ENCODE measurements around the gene HEXD. TPM values are rescaled to one million over a fixed set of nuclear protein-coding genes. Genes with fewer than 3 reads are reported as not detected.

Gene HEXD
- total and polyA plus RNA-seq, 4 donors = 5.6 to 19.9 (median 12.2) TPM

DNA sequence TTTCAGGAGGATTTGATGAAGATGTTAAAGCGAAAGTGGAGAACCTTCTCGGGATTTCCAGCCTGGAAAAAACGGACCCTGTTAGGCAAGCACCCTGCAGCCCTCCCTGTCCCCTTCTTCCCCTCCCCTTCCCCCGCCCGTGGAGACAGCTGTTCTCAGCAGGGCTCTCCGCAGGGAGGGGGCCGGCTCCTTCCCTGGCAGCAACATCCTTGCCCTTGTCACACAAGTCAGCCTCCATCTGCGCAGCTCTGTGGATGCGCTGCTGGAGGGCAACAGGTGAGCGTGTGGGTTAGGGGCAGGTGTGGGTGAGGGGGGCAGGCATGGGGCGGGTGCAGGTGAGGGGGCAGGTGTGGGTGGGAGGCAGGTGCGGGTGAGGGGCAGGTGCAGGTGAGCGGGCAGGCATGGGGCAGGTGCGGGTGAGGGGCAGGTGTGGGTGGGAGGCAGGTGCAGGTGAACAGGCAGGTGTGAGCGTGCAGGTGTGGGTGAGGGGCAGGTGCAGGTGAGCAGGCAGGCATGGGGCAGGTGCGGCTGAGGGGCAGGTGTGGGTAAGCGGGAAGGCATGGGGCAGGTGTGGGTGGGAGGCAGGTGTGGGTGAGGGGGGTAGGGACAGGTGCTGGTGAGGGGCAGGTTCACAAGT lies 23.0 kb downstream of the HEXD start:
- Histone ChIP-seq H3K27ac (ENCODE audit: low read depth in 1 of 2, low read length in 2 of 2) (no peak overlapping the region), H3K4me3 (ENCODE audit: low read depth in 1 of 3, low read length in 3 of 3) (no peak overlapping the region), H3K27me3 (ENCODE audit: control insufficient read depth in 4 of 4, insufficient read depth in 4 of 4, low read length in 3 of 4) (no peaks in the 10 kb centered on the region), H3K4me1 (ENCODE audit: control insufficient read depth in 4 of 4, insufficient read depth in 4 of 4, low read length in 3 of 4) (peaks cover 17 to 45% (median 30%) of the 10 kb centered on the region in 4 donors), H3K36me3 (ENCODE audit: control insufficient read depth in 4 of 4, insufficient read depth in 3 of 4, low read depth in 1 of 4, low read length in 3 of 4) (peaks cover 0 to 12% (median 6%) of the 10 kb centered on the region in 4 donors), H3K9ac (ENCODE audit: low read depth in 1 of 2, low read length in 2 of 2) (no peak overlapping the region), H3K9me3 (ENCODE audit: control insufficient read depth in 4 of 4, low read length in 3 of 4) (no peaks in the 10 kb centered on the region)
- TF ChIP-seq EGR1 (IDR thresholded peaks at IDR 0.05; ENCODE audit: low read depth in 2 of 2) (no peak), MAX (IDR thresholded peaks at IDR 0.05) (no peak), FOXA1 (IDR thresholded peaks at IDR 0.05) (no peak), REST (IDR thresholded peaks at IDR 0.05) (no peak), ATF3 (IDR thresholded peaks at IDR 0.05) (no peak), HNF4A (conservative IDR thresholded peaks at IDR 0.05) (no peak), SP1 (IDR thresholded peaks at IDR 0.05) (no peak), YY1 (IDR thresholded peaks at IDR 0.05) (no peak), GABPA (IDR thresholded peaks at IDR 0.05 in 1 of 2, conservative IDR thresholded peaks at IDR 0.05 in 1 of 2) (no peak), NR2F2 (IDR thresholded peaks at IDR 0.05) (no peak), TAF1 (conservative IDR thresholded peaks at IDR 0.05) (no peak), JUND (IDR thresholded peaks at IDR 0.05) (no peak), RXRA (IDR thresholded peaks at IDR 0.05) (no peak), RAD21 (IDR thresholded peaks at IDR 0.05) (no peak), HNF4G (IDR thresholded peaks at IDR 0.05) (no peak), FOXA2 (IDR thresholded peaks at IDR 0.05) (no peak)
- TF ChIP-seq, protein P1, sequence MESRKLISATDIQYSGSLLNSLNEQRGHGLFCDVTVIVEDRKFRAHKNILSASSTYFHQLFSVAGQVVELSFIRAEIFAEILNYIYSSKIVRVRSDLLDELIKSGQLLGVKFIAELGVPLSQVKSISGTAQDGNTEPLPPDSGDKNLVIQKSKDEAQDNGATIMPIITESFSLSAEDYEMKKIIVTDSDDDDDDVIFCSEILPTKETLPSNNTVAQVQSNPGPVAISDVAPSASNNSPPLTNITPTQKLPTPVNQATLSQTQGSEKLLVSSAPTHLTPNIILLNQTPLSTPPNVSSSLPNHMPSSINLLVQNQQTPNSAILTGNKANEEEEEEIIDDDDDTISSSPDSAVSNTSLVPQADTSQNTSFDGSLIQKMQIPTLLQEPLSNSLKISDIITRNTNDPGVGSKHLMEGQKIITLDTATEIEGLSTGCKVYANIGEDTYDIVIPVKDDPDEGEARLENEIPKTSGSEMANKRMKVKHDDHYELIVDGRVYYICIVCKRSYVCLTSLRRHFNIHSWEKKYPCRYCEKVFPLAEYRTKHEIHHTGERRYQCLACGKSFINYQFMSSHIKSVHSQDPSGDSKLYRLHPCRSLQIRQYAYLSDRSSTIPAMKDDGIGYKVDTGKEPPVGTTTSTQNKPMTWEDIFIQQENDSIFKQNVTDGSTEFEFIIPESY (IDR thresholded peaks at IDR 0.05) = no peak
- TF ChIP-seq, protein P2, sequence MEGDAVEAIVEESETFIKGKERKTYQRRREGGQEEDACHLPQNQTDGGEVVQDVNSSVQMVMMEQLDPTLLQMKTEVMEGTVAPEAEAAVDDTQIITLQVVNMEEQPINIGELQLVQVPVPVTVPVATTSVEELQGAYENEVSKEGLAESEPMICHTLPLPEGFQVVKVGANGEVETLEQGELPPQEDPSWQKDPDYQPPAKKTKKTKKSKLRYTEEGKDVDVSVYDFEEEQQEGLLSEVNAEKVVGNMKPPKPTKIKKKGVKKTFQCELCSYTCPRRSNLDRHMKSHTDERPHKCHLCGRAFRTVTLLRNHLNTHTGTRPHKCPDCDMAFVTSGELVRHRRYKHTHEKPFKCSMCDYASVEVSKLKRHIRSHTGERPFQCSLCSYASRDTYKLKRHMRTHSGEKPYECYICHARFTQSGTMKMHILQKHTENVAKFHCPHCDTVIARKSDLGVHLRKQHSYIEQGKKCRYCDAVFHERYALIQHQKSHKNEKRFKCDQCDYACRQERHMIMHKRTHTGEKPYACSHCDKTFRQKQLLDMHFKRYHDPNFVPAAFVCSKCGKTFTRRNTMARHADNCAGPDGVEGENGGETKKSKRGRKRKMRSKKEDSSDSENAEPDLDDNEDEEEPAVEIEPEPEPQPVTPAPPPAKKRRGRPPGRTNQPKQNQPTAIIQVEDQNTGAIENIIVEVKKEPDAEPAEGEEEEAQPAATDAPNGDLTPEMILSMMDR (IDR thresholded peaks at IDR 0.05; ENCODE audit: low read depth, low read length, missing input control) = no peak
- DNase-seq (ENCODE audit: low spot score) = no peak
- 79% methylated on average over 17 of the region's 17 CpGs for WGBS

Data from liver (tissue), 9 donors.